Spinal cord (tissue), 10 donors: ENCODE data around the gene ATF7. TPM values are rescaled to one million over a fixed set of nuclear protein-coding genes. Genes with fewer than 3 reads are reported as not detected.
A peak's percentile ranks its signal among the peaks of the same experiment; 100 is the strongest.
"Not testable (repeated sequence)": the region's sequence is repeated elsewhere in the genome, so short reads cannot be mapped to it uniquely, and the experiment has no call there.

Source experiments
- DNase-seq, 6 donors: peaks; one replicate each; pipeline versions ENCODE4 v3.0.0 to v3.0.0-alpha.2; 2013 to 2015; ENCODE audit warnings: low spot score in 6 of 6, low read depth in 4 of 6
- H3K27ac ChIP-seq: one replicate; pipeline ENCODE4 v1.5.1; 2013; ENCODE audit warnings: low read depth, low read length, control low read depth
- H3K27me3 ChIP-seq: one replicate; pipeline ENCODE4 v1.6.1; 2013; ENCODE audit warnings: low read length; ENCODE audit not compliant: control insufficient read depth, insufficient read depth
- H3K36me3 ChIP-seq: one replicate; pipeline ENCODE4 v1.6.1; 2013; ENCODE audit warnings: low read length; ENCODE audit not compliant: control insufficient read depth, insufficient read depth
- H3K4me1 ChIP-seq: one replicate; pipeline ENCODE4 v1.6.1; 2013; ENCODE audit warnings: low read length; ENCODE audit not compliant: control insufficient read depth, insufficient read depth
- H3K4me3 ChIP-seq: one replicate; pipeline ENCODE4 v1.5.1; 2013; ENCODE audit warnings: low read depth, low read length, control low read depth
- H3K9me3 ChIP-seq: one replicate; pipeline ENCODE4 v1.6.1; 2013; ENCODE audit warnings: low read length; ENCODE audit not compliant: control insufficient read depth, insufficient read depth
- WGBS: methylation state at CpG from one replicate; pipeline ENCODE4 v1.1.5; 2013; ENCODE audit warnings: missing lambda C conversion rate; ENCODE audit not compliant: insufficient coverage; 5-methylcytosine and 5-hydroxymethylcytosine counted together
- polyA plus RNA-seq, 2 donors: library from polyadenylated mRNA; unstranded; fragments of 120-200 nt; gene quantifications; one replicate each; pipeline ENCODE4 v1.2.1, GENCODE V29; 2013; ENCODE audit not compliant: insufficient read length in 2 of 2
- total RNA-seq, 2 donors: library from RNA; depleted of rRNA in 1 of 2; stranded (reverse); fragments of 120-200 nt in 1 of 2; fragments of >200 nt in 1 of 2; gene quantifications; one replicate each; pipeline versions ENCODE4 v1.2.3 to v1.2.4, GENCODE V29; 2013 to 2014
- donor health status: healthy.

The ATF7 gene
- total and polyA plus RNA-seq, 4 donors: 18.7 to 31.1 (median 24.3) TPM

GRCh38 chr12:53636641-53637040, 10.5 kb upstream of the ATF7 start:
- H3K27ac ChIP-seq: no peak overlapping the region
- WGBS: no CpG with 5 or more reads among the region's 2 CpGs
- no peaks in the 10 kb centered on the region for H3K27me3 ChIP-seq
- no peaks in the 10 kb centered on the region for H3K4me1 ChIP-seq
- no peak overlapping the region for H3K4me3 ChIP-seq
- H3K9me3 ChIP-seq: no peaks in the 10 kb centered on the region
- H3K36me3 ChIP-seq: no peaks in the 10 kb centered on the region
- no peak for DNase-seq

GRCh38 chr12:53635708-53636107, 9.5 kb upstream of the ATF7 start:
- H3K36me3 ChIP-seq, H3K4me1 ChIP-seq: not testable (repeated sequence)

GRCh38 chr12:53631721-53632120, 5.5 kb upstream of the ATF7 start:
- DNase-seq: no peak
- Histone ChIP-seq H3K4me3 (no peak overlapping the region), H3K4me1 (no peaks in the 10 kb centered on the region), H3K27me3 (no peaks in the 10 kb centered on the region), H3K27ac (no peak overlapping the region), H3K36me3 (no peaks in the 10 kb centered on the region), H3K9me3 (no peaks in the 10 kb centered on the region)
- no CpG with 5 or more reads among the region's 1 CpG for WGBS

More at GRCh38 chr12:53635708-53636107, 9.5 kb upstream of the ATF7 start:
- H3K27ac ChIP-seq, H3K4me3 ChIP-seq, H3K27me3 ChIP-seq, H3K9me3 ChIP-seq, DNase-seq: not testable (repeated sequence)

DNA sequence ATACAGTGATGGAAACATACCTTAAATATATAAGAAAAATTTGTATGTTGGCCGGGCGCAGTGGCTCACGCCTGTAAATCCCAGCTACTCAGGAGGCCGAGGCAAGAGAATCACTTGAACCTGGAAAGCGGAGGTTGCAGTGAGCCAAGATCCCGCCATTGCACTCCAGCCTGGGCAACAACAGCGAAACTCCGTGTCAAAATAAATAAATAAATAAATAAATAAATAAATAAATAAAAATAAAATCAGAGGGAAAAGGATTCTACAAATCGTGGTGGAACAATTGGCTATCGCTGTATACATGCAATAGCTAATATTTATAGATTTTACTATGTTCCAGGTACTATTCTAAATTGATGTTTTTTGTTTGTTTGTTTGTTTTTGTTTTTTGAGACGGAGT, 1.7 kb upstream of the ATF7 start:
- no peak overlapping the region for H3K4me3 ChIP-seq
- DNase-seq: no peak
- no CpG with 5 or more reads among the region's 11 CpGs for WGBS

DNA sequence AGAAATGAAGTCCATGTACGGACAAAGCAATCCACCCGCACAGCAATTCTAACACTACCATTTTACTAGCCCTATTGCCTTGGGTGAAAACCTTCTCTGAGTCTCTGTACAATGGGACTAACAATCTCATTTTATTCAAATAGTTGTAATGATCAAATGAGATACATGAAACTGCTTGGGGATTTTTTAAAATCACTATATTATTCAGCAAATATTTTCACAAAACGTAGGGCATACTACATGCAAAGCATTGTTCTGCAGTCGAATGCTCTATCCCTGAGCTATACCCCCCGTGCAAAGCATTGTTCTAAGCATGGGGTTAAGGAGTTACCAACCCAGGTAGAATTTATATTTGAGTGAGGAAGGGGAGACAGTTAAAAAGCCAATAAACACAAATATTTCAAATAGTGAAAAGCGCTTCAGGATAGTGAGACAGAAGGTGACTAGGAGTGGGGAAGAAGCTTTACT, 554 bp upstream of the ATF7 start:
- no peaks in the 10 kb centered on the region for H3K9me3 ChIP-seq
- peak overlapping the region; percentile 74 for H3K4me3 ChIP-seq
- DNase-seq: no peak
- H3K27me3 ChIP-seq: no peaks in the 10 kb centered on the region
- 0% methylated on average over 1 of the region's 6 CpGs for WGBS
- H3K4me1 ChIP-seq: peaks cover 6% of the 10 kb centered on the region
- H3K27ac ChIP-seq: peak overlapping the region; percentile 95
- no peaks in the 10 kb centered on the region for H3K36me3 ChIP-seq

More for the DNA sequence above, 1.7 kb upstream of the ATF7 start:
- Histone ChIP-seq H3K9me3 (no peaks in the 10 kb centered on the region), H3K27me3 (no peaks in the 10 kb centered on the region), H3K27ac (no peak overlapping the region), H3K36me3 (no peaks in the 10 kb centered on the region), H3K4me1 (no peaks in the 10 kb centered on the region)

- H3K36me3 ChIP-seq: no peaks in the 10 kb centered on the region
- DNase-seq: no peak
- no peaks in the 10 kb centered on the region for H3K27me3 ChIP-seq
- peak overlapping the region; percentile 95 for H3K27ac ChIP-seq
- 44% methylated on average over 3 of the region's 5 CpGs for WGBS
- H3K4me3 ChIP-seq: peak overlapping the region; percentile 74
- no peaks in the 10 kb centered on the region for H3K9me3 ChIP-seq
- H3K4me1 ChIP-seq: peaks cover 6% of the 10 kb centered on the region
These were observed 723 bp downstream of the ATF7 start for GRCh38 chr12:53625373-53625945.

- Histone ChIP-seq H3K4me3 (peak overlapping the region; percentile 74), H3K27me3 (no peaks in the 10 kb centered on the region), H3K27ac (peak overlapping the region; percentile 95), H3K9me3 (no peaks in the 10 kb centered on the region), H3K36me3 (no peaks in the 10 kb centered on the region), H3K4me1 (peaks cover 6% of the 10 kb centered on the region)
- DNase-seq: peak in 1 of 6 donors; percentile 10
- WGBS: no CpG with 5 or more reads among the region's 4 CpGs
These were observed 1.2 kb downstream of the ATF7 start for GRCh38 chr12:53624956-53625355.

DNA sequence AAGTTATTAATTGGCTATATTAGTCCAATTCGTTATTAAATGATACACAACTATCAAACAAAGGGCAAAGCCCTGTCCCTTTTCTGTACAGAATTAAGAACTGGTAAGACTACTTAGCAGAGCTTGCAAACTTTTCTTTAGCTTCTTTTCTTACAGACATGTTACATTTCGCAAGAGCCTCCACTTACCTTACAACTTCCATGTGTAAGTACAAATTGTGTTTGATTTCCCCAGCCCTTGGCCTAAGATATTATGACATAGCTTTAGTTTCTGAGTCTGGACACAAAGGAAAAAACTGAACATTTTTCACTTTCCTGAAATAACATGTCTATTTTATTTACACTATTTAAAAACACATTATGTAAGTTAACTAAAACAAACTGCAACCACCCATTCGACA, 1.7 kb downstream of the ATF7 start:
- no peaks in the 10 kb centered on the region for H3K9me3 ChIP-seq
- H3K4me3 ChIP-seq: peak overlapping the region; percentile 74
- WGBS: no CpG with 5 or more reads among the region's 3 CpGs
- peaks cover 6% of the 10 kb centered on the region for H3K4me1 ChIP-seq
- H3K27me3 ChIP-seq: no peaks in the 10 kb centered on the region
- H3K36me3 ChIP-seq: no peaks in the 10 kb centered on the region
- peak overlapping the region; percentile 95 for H3K27ac ChIP-seq
- no peak for DNase-seq

DNA sequence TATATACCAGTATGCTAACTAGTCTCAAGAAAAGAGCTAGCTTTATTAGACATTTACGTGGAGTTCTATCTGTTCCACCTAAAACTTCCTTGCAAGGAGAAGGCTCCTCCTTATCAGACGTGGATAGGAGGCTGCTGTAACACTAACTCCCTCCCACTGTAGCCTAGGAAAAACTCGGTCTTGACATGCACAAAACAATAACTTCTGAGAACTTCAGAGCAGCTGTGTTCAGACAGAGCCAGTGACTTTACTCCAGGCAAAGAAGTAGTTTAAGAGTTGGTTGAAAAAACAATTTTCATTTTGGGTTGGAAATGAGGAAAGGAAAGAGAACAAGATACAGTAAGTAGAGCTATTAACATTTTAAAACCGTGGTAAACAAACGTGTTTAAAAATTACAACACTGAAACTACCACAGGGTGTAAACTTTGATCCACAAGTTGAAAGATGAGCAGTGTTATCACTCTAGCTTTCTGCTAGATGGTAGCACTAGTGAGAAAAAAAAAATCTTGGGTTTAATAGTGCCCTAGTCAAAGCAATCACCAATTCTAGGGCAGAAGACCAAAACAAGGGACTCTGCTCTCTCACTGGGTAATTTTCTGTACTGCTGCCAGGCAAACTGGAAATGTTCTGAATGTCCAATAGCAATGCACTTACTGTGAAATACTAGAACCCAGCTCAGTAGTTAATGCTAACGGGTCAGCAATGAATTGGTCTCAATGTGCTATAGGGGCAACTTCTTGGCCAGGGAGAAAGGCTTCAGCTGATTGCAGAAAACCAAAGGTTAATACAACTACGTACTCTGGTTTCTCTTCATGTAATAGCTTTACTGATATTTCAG, 2.4 kb downstream of the ATF7 start:
- Histone ChIP-seq H3K36me3 (no peaks in the 10 kb centered on the region), H3K4me3 (peak overlapping the region; percentile 74), H3K4me1 (peaks cover 6% of the 10 kb centered on the region), H3K9me3 (no peaks in the 10 kb centered on the region), H3K27me3 (no peaks in the 10 kb centered on the region), H3K27ac (peak overlapping the region; percentile 95)
- peak in 2 of 6 donors; percentile 54 to 81 for DNase-seq
- no CpG with 5 or more reads among the region's 7 CpGs for WGBS

DNA sequence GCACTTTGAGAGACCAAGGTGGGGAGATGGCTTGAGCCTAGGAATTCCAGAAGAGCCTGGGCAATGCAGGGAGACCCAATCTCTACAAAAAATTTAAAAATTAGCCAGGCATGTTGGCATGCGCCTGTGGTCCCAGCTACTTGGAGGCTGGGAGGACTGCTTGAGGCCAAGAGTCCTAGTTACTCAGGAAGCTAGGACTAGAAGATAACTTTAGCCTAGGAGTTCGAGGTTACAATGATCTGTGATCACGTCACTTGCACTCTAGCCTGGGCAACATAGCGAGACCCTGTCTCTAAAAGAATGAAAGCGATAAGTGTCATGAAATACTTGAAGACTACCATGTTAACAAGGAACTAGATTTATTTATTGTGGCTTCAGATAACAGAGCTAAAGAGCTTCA, 3.5 kb downstream of the ATF7 start:
- Histone ChIP-seq H3K36me3 (no peaks in the 10 kb centered on the region), H3K27ac (no peak overlapping the region), H3K9me3 (no peaks in the 10 kb centered on the region), H3K4me3 (no peak overlapping the region), H3K27me3 (no peaks in the 10 kb centered on the region), H3K4me1 (peaks cover 6% of the 10 kb centered on the region)
- WGBS: 100% methylated on average over 1 of the region's 5 CpGs
- DNase-seq: no peak
